Thoracic aorta (tissue), 2 donors: ENCODE results near the gene INSR. TPM values are rescaled to one million over a fixed set of nuclear protein-coding genes. Genes with fewer than 3 reads are reported as not detected.

Experiments
- ATAC-seq: fragments of 150-250 bp; one replicate; pipeline ENCODE4 v1.8.0; 2017; ENCODE audit warnings: low read depth; ENCODE audit not compliant: insufficient number of reproducible peaks, low FRiP score
- DNase-seq: peaks from one replicate; pipeline ENCODE4 v3.0.0-alpha.2; 2020; ENCODE audit warnings: low spot score
- H3K27ac ChIP-seq, 2 donors: fragments of 200-600 bp; sonication (generic); 1 replicate in 1 of 2; 2 replicates in 1 of 2; pipeline ENCODE4 v1.5.1; 2016; ENCODE audit warnings: mild to moderate bottlenecking in 2 of 2, moderate library complexity in 2 of 2
- H3K27me3 ChIP-seq: fragments of 200-600 bp; sonication (generic); replicated peaks from 2 replicates; pipeline ENCODE4 v1.6.0; 2016; ENCODE audit warnings: mild to moderate bottlenecking; ENCODE audit not compliant: insufficient read depth
- H3K36me3 ChIP-seq: fragments of 200-600 bp; sonication (generic); one replicate; pipeline ENCODE4 v1.5.1; 2016
- H3K4me1 ChIP-seq, 2 donors: fragments of 200-600 bp; sonication (generic); 1 replicate in 1 of 2; 2 replicates in 1 of 2; pipeline versions ENCODE4 v1.5.1 to v1.6.0; 2016; ENCODE audit warnings: low read depth in 2 of 2, mild to moderate bottlenecking in 1 of 2; ENCODE audit not compliant: control insufficient read depth in 1 of 2
- H3K4me3 ChIP-seq: fragments of 200-600 bp; sonication (generic); 2 replicates; pipeline ENCODE4 v1.5.1; 2016; ENCODE audit warnings: mild to moderate bottlenecking
- H3K9me3 ChIP-seq: fragments of 200-600 bp; sonication (generic); 2 replicates; pipeline ENCODE4 v1.5.1; 2016
- CTCF ChIP-seq: fragments of 200-600 bp; sonication (generic); IDR thresholded peaks from one replicate; pipeline ENCODE4 v1.5.1; 2019; ENCODE audit warnings: antibody characterized with exemption
- total RNA-seq, 2 donors: library from RNA; depleted of rRNA; stranded (reverse); fragments of >200 nt; gene quantifications; one replicate each; pipeline versions ENCODE4 v1.1.0 to v1.2.3, GENCODE V29; 2016

The INSR gene
- total RNA-seq, 2 donors from 2014 or later = 102 to 116 TPM

DNA sequence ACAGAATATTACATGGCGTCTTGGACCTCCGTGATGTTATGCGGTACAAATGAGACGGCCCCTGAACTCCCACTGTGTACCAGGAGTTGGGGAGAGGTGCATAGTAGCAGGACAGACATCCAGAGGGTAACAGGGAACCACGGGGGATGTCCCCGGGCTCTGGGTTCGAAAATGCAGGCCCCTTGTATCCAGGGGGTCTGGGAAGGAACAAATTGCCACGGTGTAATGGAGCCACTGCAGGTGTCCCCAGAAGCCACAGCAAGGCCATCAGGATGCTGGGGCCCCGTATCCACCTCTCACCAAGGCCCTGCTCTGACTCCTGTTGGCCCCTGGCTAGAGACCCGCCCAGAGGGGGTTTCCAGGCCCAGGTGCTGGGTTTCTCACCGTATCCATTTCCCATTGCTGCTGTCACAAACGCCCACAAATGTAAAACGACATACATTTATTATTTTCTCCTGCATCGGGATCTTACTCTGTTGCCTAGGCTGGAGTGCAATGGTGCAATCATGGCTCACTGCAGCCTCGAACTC lies 77.8 kb downstream of the INSR start:
- Histone ChIP-seq H3K9me3 (no peaks in the 10 kb centered on the region), H3K4me1 (peaks cover 3 to 38% of the 10 kb centered on the region in 2 donors), H3K4me3 (no peak overlapping the region), H3K27me3 (no peaks in the 10 kb centered on the region), H3K27ac (no peak overlapping the region), H3K36me3 (no peaks in the 10 kb centered on the region)
- DNase-seq = no peak
- no peak for ATAC-seq
- no peak for TF ChIP-seq CTCF

- H3K27me3 ChIP-seq = no peaks in the 10 kb centered on the region
- H3K4me1 ChIP-seq = peaks cover 3 to 45% of the 10 kb centered on the region in 2 donors
- H3K4me3 ChIP-seq = no peak overlapping the region
- DNase-seq = no peak
- TF ChIP-seq CTCF = no peak
- no peak overlapping the region for H3K27ac ChIP-seq
- no peak for ATAC-seq
- no peaks in the 10 kb centered on the region for H3K36me3 ChIP-seq
- no peaks in the 10 kb centered on the region for H3K9me3 ChIP-seq
Observed at GRCh38 chr19:7215176-7215575, 79.0 kb downstream of the INSR start.

DNA sequence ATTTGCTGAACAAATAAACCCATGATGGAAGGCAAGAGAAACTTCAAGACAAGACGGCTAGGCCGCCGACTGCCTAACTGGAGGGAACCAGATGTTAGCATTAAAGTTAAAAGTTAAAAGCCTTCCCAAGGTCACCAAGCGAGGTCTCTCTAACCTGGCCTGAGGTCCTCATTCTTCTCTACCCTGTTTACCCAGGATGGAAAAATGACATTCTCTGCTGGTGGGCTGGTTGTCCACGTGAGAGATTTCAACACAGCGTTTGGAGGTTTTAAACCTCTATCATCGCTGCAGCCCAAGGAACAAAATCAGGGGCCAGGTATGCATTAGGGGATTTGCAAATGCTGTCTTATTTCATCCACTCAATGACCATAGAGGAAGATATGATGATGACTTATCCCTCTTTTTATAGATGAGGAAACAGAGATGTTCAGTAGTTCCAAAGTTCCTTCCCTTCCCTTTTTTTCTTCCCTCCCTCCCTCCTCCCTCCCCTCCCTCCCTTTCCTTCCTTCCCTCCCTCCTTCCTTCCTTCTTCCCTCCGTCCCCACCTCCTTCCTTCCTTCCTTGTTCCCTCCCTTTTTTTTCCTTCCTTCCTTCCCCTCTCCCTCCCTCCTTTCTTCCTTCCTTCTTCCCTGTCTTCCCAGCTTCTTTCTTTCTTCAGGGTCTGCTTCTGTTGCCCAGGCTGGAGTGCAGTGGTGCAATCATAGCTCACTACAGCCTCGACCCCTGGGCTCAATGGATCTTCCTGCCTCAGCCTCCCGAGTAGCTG lies 79.7 kb downstream of the INSR start:
- H3K36me3 ChIP-seq = no peaks in the 10 kb centered on the region
- H3K27me3 ChIP-seq = no peaks in the 10 kb centered on the region
- no peak for DNase-seq
- no peak overlapping the region for H3K4me3 ChIP-seq
- peaks cover 3 to 45% of the 10 kb centered on the region in 2 donors for H3K4me1 ChIP-seq
- TF ChIP-seq CTCF = no peak
- no peaks in the 10 kb centered on the region for H3K9me3 ChIP-seq
- H3K27ac ChIP-seq = no peak overlapping the region
- ATAC-seq = no peak

DNA sequence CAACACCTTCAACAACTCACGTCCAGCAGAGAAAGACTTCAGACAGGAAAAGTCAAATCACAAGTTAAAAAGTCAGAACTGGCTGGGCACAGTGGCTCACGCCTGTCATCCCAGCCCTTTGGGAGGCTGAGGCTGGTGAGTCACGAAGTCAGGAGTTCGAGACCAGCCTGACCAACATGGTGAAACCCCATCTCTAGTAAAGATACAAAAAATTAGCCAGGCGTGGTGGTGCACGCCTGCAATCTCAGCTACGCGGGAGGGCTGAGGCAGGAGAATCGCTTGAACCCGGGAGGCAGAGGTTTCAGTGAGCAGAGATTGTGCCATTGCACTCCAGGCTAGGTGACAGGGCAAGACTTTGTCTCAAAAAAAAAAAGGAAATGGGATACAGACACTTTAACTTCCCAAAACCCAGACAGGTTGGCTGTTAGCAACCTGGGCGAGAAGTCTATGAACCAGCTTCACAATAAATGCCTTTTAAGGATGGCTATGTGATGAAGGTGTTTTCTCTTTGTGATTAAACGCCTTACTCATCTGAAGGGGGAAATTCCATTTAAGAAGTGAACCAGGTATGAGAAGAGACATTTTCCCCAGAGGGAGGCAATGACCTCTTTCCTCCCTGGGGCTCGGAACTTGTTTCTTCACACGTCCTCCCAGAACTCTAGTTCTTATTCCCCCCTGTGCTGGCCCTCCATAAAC lies 80.4 kb downstream of the INSR start:
- Histone ChIP-seq H3K27me3 (no peaks in the 10 kb centered on the region), H3K4me1 (peaks cover 3 to 45% of the 10 kb centered on the region in 2 donors), H3K9me3 (no peaks in the 10 kb centered on the region), H3K27ac (peak overlapping the region in 1 of 2 donors; percentile 7), H3K4me3 (no peak overlapping the region), H3K36me3 (no peaks in the 10 kb centered on the region)
- no peak for ATAC-seq
- TF ChIP-seq CTCF = no peak
- no peak for DNase-seq

GRCh38 chr19:7211191-7211951 lies 82.8 kb downstream of the INSR start:
- no peak for DNase-seq
- no peaks in the 10 kb centered on the region for H3K9me3 ChIP-seq
- H3K27me3 ChIP-seq = no peaks in the 10 kb centered on the region
- H3K36me3 ChIP-seq = no peaks in the 10 kb centered on the region
- peak overlapping the region in 1 of 2 donors; percentile 56 for H3K27ac ChIP-seq
- peaks cover 6 to 45% of the 10 kb centered on the region in 2 donors for H3K4me1 ChIP-seq
- no peak for ATAC-seq
- H3K4me3 ChIP-seq = peak overlapping the region; percentile 44
- TF ChIP-seq CTCF = no peak
